Left lobe of liver (tissue), 2 donors: Measurements from ENCODE around the gene ROR1. TPM values are rescaled to one million over a fixed set of nuclear protein-coding genes. Genes with fewer than 3 reads are reported as not detected.

ENCODE experiments used
- ATAC-seq: fragments of 200-7000 bp; cut with Tn5 transposase; one replicate; pipeline ENCODE4 v1.9.1; 2020; ENCODE audit warnings: mild to moderate bottlenecking, moderate library complexity
- DNase-seq: peaks from one replicate; pipeline ENCODE4 v3.0.0-alpha.2; 2020; ENCODE audit warnings: low spot score
- total RNA-seq: library from RNA; stranded (reverse); gene quantifications from one replicate; pipeline ENCODE4 v1.2.1, GENCODE V29; 2021
- donor health status: DM: no; HTN: no; CAD: no; lungs with moderate emphysema.
- donor health status: DM: no; HTN: yes; CAD: no.

ROR1 gene
- total RNA-seq, 1 donor from 2014 or later: 0.28 TPM

DNA sequence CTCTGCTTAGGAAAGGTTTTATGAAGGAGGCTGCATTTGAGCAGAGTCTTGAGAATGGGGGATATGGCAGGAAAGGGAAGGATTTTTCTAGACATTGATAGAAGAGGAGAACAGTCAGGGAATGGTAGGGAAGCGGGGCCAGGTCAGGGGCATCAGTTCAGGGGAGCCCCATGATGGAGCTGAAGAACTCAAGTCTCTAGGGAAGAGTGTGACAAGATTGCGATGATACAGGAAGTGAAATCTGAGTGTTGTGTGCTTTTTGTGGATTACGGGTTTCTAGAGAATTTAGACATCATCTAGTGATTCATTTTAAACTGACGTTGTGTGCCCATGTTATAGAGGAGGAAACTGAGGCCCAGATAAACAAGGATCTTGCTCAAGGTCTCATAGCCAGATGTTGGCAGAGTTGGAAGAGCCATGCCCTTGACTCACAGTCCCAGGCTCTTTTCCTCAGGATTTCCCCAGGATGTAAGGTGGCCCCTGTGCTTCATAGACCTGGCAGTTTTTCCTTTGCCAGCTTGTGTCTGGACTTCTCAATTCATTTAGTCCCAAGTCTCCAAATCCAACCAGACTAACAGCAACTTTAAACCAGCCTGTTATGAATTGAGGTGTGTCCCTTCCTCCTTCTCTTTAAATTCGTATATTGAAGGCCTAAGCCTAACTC lies 130.3 kb downstream of the ROR1 start:
- no peak for ATAC-seq
- no peak for DNase-seq

DNA sequence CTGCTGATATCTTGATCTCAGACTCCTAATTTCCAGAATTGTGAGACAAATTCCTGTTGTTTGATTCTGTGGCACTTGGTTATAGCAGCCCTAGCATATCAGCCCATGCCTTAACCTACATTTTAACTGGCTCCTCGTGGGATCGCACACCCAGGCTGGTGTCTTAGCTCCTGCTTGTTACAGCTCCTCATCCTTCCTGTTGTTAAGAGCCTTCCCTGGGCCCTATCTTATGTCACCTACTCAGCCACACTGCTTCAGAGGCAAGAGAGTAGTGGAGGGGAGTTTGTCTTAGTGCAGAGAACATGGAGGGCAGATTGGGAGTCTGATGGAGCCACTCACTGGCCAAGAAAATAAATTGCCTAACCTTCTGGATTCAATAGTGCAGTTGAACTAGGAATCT lies 131.0 kb downstream of the ROR1 start:
- ATAC-seq (no peak), DNase-seq (no peak)

DNA sequence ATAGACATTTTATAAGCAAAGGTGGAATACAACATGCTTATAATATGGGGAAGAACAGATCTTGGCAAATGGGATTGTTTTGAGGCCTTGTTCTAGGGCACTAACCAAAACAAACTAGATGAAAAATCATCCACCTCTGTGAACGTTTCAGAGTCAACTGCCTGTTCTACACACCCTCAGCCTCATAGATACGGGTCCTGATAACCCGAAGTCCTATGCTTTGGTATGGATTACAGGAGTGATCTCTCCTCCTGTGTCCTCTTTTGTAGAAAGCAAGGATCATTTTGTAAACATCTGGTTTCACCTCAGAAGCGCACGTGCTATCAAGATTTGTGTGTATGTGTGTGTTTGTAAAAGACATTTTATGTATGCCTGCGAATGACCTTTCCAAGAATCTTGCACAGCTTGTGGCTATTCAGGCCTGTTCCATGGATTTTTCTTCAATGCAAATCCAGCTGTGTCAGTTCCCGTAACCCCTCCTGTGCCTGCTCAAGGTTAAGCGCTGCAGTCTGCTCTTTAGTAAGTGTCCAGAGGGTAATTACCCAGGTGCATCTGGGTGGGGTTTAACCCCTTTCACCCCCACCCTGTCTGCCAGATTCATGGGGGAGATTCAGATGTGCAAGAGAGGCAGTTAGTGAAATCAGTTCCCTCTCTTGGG lies 132.4 kb downstream of the ROR1 start:
- ATAC-seq: no peak

DNA sequence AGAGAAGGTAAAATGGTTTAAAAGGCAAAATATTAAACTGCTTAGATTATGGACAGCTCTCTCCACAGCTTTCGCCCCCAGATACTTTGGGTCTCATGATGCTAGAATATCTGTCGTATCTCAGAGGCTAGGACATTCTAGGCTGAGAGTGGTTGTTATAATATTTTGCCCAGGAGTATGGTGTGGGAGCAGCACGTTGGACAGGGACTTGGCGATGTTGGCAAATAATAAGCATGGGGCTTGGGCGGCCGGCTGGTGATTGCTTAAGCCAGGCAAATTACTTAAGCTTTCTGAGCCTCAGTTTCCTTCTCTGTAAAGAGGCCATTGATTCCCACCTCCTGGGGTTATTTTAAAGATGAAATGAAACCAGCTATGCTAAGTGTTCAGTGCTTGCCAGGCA lies 133.2 kb downstream of the ROR1 start:
- no peak for ATAC-seq
- no peak for DNase-seq

More for the DNA sequence above, 132.4 kb downstream of the ROR1 start:
- DNase-seq: no peak

DNA sequence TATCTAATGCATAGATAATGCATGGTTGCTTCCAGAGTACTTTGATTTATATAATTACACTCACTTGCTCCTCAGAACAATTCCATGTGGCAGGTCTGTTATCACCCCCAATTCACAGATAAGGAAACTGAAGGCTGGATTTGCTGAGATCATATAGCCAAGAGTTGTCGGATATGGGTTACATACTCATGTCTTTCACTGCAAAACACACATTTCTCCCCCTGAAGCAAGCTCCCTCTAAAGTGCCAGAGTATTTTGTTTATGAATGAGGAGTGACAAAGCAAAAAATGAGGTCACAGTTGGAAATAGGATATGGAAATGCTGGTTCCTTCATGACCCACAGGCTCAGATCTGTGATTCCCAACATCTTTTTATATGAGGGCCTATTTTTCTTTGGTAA lies 134.2 kb downstream of the ROR1 start:
- no peak for ATAC-seq
- DNase-seq: no peak

DNA sequence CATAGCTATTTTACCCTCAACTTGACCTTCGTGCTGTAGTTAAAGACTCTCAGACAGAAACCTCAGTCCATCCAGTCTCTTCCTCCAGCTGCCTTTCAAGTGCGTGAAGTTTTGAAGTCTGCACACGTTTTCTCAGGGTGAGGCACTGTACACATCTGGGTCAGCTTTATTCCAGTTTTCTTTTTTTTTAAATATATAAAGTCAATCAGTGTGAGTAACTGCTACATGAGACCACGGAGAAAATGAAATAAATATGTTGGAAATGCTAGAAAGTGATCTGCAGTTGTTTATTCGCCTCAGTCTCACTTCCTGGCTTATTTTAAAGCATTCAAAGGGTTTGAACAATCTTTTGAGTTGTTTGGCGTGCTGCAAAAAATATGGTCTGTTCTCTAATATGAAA lies 135.7 kb downstream of the ROR1 start:
- no peak for ATAC-seq
- DNase-seq: no peak

DNA sequence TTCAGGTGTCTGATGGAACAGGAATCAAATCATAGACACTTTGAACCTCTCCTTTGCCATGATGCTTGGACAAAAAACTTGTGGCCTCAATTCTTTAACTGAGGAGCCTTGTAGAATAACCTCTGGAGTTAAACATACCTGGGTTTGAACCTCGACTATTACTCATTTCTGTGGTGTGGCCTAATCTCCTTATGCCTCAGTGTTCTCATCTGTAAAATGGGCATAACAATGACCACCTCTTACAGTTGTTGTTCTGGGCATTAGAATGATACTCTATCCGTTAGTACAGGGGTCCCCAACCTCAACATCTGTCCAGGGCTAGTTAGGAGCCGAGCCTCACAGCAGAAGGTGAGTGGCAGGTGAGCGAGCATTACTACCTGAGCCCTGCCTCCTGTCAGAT lies 137.2 kb downstream of the ROR1 start:
- DNase-seq (no peak), ATAC-seq (no peak)

DNA sequence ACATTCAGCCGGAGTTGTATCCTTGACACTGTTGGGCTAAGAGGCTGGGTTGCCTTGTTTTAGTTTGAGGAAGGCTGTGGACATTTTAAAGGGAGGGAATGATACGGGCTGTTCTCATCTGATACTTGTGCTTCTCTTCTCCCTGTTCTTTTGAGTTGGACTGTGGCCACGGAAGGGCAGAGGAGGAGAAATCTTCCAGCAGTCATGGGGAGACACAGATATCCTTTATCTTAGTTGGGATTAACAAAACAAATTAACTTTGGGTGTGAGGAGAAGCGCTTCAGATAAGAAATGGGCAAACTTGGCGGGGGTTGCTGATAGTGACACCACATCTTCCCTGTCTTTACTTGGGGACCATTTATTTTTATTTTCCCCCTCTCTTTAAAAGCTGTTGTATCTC lies 138.8 kb downstream of the ROR1 start:
- DNase-seq: no peak
- no peak for ATAC-seq

DNA sequence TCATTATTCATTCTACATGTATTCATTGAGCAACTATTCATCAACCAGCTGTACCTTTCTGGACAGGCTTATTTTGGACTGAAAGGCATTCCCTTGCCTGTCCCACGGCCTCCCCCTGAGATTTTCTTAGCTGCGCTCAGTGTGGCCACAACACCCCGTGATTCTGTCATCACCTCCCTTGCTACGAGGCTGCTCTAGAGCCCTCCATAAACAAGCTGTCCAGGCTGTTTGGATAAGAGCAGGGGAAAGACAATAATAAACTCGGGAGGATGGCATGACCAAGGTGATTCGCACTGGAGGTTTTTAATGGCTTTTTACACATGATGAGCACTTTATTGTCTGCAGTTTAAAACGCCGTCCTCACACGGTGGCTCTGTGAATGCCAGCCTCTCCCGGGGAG lies 139.7 kb downstream of the ROR1 start:
- no peak for ATAC-seq
- DNase-seq: no peak

DNA sequence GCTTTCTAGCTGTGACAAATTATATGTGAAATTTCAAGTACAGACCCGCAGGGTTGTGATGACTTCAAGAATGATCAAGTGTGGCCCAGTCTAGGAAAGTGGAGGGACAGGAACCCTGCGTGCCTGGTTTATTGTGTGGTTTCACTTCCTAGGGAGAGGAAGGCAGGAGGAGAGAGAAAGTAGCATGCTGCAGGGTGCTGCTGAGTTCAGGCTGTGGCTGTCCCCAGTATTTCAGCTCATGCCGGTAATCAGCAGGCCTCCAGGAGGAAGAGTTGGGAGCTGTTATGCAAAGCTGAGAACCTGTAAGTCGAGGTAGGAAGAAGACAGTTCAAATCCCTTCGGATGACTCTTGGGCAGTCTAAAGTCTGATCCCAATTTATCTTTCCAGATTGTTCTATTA lies 140.4 kb downstream of the ROR1 start:
- peak; percentile 23 for ATAC-seq
- DNase-seq: no peak

DNA sequence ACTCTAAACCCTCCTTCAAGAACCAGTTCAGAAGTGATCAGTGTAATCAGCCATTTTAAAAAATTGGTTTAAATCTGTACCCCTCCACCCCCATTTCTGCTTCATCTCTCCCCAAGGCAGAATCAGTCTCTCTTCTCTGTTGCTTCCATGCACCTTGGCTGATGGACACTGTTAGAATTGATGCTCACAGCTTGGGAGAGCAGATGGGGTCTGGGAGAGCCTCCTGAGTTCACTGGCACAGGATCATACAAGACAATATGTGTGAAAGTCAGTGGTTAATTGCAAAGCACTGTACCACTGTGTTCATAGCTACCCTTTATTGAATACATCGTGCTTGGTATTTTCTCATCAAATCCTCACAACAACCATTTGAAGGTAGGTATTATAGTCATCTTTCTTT lies 140.9 kb downstream of the ROR1 start:
- DNase-seq: no peak
- no peak for ATAC-seq

DNA sequence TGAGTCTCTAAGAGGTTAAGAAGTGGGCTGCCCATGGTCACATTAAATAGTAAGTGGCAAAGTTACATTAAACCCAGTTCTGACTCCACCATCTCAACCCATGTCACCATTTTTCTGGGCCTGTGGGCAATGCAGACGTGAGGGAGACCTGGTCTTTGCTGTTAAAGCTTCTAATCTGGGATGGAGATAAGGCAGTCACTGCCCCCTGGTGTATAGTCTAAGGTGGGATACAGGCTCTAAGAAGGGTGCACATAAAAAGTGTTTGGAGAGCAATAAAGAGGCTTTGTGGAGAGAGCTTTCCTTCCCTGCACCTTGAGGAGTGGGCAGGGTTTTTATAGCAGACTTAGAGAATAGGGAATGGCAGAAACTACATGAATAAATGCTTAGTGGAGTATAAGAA lies 141.3 kb downstream of the ROR1 start:
- no peak for ATAC-seq
- DNase-seq: no peak

DNA sequence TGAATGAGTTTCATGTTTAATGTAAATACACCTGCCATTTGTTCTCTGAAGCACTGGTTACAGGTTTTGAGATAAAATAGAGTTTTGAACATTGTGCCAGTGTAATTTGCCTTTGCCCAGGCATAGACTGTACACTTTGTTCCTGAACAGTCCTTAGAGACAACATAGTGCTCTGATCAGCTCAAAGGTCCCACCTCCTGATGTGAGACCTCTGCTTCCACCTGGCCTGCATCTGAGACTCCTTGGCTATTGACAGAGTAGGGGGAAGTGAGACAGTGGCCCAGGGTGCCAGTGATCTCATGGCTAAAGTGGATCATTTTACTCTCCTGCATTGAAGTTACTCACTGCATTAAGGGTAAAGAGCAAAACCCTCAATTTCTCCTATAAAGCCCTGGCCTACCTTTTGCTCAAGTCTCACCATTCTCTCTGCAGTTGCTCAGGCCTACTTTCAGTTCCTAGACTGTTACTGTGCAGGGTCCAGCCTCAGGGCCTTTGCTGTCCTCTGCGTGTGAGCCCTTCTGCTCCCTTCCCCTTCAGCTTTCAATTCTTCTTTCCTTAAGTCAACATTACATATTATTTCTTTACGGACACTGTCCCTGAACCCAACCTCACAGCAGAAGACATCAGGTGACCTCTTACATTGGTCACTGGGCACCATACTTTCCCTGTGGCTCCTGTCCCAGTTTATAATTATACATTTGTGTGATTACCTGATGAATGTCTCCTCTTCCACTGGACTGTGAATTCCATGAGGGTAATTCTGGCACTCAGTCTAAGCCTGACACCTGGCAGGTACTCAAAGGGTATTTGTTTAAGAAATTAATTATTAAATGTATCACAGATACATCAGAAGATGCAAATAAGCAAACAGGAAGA lies 142.9 kb downstream of the ROR1 start:
- peak; percentile 23 for ATAC-seq
- no peak for DNase-seq

DNA sequence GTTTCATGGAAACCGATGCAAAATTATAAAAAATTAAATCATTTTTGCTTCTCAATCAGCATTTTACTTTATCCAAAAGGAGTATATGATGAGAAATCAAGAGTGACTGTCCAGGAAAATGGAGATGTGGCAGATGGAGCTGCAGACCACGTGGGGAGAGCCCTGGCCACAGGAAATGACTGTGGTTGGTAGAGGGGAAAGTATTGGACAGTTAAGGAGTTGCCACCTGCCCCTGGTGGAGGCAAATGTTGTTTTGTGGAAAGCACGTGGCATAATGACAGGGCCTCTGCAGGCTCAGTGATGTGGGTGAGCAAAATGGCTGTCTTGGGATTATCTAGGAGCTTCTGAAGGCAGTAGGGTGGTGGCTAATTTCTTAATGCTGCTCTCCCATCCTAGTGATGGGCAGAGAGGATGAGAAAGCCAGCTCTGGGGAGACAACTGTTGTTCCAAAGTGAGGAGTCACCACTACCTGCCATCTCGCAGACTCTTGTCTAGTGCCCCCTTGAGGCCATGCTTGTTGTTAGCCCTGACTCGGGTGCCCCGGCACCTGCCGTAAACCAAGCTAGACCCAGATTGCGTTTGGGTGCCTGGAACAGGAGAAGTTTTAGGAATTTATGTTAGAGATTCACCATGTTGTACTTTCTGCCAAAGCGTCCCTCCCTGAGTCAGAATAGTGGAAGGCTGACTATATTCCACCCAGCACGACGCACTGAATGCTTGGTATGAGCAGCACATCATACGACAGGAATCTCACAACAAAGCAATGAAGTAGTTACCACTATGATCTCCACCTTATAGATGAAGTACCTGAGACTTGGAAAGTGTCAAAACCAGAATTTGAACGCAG lies 144.0 kb downstream of the ROR1 start:
- ATAC-seq: peak; percentile 39

DNA sequence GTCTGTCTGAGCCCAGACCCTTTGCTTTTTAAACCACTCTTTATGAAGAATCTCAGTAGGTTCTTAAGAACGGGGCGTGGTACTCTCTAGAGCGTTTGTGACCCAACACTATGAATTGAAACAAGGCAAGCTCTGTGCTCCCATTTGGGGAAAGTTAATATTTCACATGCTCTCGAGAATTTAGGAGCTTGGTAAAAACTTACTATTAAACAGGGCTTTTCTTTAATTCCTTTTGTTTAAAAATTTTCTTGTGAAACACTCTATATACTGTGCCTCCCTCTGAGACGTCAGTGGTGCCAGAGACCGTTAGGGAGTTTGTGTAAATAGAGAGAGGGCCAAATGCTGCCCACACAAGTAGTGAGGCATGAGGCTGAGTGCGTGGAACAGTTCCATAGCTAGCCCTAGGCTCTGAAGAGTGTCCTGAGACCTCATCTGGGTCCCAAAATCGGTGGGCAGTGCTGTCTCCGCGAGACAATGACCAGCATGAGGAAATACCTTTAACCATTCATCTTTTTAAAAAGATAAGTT lies 144.7 kb downstream of the ROR1 start:
- ATAC-seq: no peak
- no peak for DNase-seq

More for the DNA sequence above, 144.0 kb downstream of the ROR1 start:
- no peak for DNase-seq

DNA sequence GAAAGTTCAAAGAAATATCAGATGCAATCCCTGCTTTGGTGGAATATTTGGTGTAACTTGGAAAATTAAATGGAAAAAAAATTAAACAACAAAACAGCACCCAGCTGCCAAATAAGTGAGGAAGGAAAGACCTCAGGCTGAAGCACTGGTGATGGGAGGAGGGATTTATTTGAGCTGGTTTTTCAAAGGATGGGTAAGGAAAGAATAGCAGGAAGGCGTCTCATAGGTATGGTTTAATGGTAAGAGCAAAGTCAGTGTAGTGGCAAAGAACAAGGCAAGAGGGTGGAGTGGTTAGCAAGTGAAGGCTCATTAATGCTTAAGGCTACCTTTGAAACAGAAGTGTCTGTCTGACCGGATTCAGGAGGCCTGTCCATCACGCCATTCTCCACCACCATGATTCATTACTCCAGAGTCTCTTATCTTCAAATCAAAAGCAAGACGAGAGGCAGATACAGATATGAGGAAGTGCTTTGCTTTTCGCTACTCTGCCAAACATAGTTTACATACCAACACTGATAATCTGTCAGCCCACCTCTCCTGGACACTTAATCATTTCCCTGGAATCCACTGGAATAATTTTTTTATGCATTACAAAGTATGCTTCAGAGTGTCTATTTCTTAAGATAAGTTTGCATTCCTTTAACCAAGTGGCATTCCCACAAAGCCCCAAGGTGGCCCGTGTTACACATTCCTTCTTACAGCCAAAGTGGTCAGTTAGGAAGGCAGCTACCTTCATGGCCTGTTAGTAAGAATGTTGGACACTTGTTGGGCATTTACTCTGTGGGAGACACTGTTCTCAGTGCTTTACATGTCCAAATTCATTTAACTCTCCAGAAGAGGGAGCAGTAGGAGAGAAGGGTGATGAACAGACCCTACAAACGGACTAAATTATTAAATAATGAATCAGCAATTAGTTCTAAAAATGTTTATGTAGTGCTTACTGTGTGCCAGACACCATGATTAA lies 146.6 kb downstream of the ROR1 start:
- DNase-seq (no peak), ATAC-seq (no peak)

DNA sequence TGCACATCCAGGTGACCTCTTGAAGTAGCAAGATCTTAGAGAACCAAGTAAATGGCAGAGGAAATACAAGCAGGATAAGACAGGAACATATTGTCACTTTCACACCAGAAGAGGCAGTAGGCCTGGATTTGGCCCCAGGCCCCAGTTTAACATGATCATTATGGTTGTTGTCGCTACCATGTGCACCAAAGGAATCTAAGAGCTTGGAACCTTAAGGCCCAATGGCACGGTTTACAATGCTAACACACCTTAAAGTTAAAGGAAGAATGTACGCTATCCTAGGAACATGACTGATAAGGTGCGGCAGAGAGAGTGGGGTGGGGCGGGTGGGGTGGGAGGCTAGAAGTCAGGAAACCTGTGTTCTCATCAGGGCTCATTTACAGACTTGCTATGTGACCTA lies 147.5 kb downstream of the ROR1 start:
- ATAC-seq (no peak), DNase-seq (no peak)

DNA sequence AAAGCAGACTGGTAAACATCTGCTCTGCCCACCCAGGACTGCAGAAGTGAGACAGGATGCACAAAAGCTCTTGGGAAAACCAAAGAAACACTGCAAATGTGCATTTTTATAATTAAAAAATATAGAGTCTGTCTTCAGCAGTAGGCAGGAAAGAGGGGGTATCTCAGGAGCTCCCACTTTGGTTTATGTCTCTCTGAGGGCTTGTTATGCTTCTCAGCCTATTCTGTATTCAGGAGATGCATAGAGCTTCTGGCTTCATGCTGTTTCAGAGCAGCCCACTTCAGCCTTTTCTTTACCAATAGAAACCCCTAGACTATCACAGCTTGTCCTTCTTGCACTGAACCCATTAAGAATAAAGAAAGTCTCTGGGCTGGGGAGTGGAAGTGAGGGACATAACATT lies 148.0 kb downstream of the ROR1 start:
- DNase-seq (no peak), ATAC-seq (no peak)

DNA sequence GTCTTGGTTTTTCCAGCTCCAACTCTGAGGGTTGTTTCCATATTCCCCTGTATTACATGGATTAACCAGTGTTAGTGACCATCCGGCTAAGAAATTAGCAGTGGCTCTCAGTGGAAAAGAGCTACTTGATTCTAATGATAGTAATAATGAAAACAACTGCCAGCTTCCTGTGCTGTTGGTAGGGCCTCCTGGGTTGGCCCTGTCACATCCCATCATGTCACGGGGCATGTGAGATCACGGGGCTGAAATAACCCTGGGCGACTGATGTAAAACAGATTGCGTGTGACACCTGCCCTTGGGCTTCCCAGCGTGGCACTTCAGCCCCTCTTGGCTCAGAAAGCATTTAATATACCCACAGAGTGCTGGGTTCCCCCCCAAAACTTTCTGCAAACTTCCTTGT lies 149.0 kb downstream of the ROR1 start:
- no peak for ATAC-seq

DNA sequence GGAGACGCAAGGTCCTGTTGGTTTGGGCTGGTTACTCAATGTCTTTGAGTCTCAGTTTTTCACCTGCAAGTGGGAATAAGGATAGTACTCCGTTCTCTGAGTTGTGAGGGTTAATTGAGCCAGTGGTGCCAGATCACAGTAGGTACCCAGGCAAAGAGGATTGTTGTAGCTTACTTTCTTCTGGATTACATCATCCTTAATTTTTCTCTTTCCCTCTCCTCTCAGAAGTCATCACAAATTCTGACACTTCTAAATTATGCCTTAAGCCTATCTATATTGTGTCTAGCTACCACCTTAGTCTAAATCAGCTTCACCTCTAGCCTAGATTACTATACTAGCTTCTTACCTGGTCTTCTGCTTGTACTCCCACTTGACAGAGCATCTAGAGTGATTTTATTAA lies 149.5 kb downstream of the ROR1 start:
- no peak for ATAC-seq

More for the DNA sequence above, 149.0 kb downstream of the ROR1 start:
- no peak for DNase-seq

More for the DNA sequence above, 149.5 kb downstream of the ROR1 start:
- DNase-seq: no peak
